Dendritic cell treated with granulocyte-macrophage colony-stimulating factor and Interleukin-4, amounts not matched to agents 40 ng/mL and 50 ng/mL, for 4 days (primary cell): ENCODE results near the gene DICER1.

Experiments
- H3K27ac Mint-ChIP-seq: one replicate; pipeline ENCODE4 v1.8.0; 2022; ENCODE audit warnings: mild to moderate bottlenecking, mixed read lengths
- H3K27me3 Mint-ChIP-seq: one replicate; pipeline ENCODE4 v1.8.0; 2022; ENCODE audit warnings: mild to moderate bottlenecking, mixed read lengths
- H3K36me3 Mint-ChIP-seq: one replicate; pipeline ENCODE4 v1.8.0; 2022; ENCODE audit warnings: low read depth, mixed read lengths
- H3K4me1 Mint-ChIP-seq: one replicate; pipeline ENCODE4 v1.8.0; 2022; ENCODE audit warnings: low read depth, mixed read lengths
- H3K4me3 Mint-ChIP-seq: one replicate; pipeline ENCODE4 v1.8.0; 2022; ENCODE audit warnings: mild to moderate bottlenecking, moderate library complexity, mixed read lengths
- H3K9me3 Mint-ChIP-seq: one replicate; pipeline ENCODE4 v1.8.0; 2022; ENCODE audit warnings: mixed read lengths
- intact Hi-C: fragments of 100-400 bp; cut with micrococcal nuclease; formaldehyde crosslinking; loops from one replicate; pipeline ENCODE4 v1.15.0; 2022

Gene DICER1

DNA sequence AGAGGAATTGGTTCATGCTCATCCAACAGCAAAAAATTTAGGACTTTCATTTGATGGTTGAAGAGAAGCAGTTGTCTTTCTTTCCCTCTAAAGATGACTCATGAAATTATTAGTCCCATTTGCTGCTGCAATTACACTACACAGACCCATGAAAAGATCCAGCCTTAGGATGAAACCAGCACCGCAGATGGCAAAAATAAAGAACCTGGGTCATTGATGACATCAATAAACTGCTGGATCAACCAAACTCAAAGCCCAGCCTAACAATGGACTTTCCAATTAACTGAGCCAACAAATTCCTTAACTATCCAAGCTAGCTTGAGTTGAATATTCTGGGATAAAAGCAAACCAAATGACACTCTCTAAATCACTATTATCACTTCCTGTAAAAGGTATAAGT, 20.7 kb downstream of the DICER1 start:
- H3K9me3 Mint-ChIP-seq, result peaks cover 12% of the 10 kb centered on the region
- no peaks in the 10 kb centered on the region for H3K27me3 Mint-ChIP-seq
- H3K4me1 Mint-ChIP-seq, result peaks cover 24% of the 10 kb centered on the region
- peaks cover 58% of the 10 kb centered on the region for H3K36me3 Mint-ChIP-seq
- no peak overlapping the region for H3K4me3 Mint-ChIP-seq
- H3K27ac Mint-ChIP-seq, result peak overlapping the region; percentile 60
- intact Hi-C loops, result no loop called here

DNA sequence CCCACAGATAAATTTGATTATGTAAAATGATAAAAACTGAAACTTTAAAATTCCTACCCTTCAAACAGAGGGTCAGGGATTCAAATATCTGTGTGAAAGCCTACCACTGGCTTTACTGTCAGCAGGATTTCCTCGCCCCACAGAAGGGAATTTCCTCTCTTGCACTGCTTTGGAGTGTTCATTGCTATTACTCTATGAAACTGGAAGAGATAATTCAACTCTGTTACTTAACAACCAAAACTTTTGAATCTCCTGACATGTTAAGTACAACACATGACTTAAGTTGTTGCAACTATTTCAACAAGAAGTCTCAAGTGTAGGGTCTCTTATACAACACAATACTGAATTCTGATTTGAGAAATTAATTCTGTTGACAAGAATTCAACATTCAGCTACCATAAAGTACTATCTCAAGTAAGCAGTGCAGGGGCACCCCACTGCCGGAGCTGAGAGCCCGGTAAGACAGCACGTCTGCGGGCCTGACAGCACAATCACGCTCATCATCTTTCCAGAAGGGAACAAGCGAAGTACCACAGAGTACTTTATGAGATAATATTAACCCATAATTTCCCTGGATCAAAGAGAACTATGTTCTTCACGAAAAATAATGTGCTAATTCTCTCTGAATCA, 22.9 kb downstream of the DICER1 start:
- Mint-ChIP-seq H3K4me1 (peaks cover 17% of the 10 kb centered on the region), H3K27me3 (no peaks in the 10 kb centered on the region), H3K27ac (peak overlapping the region; percentile 58), H3K36me3 (peaks cover 76% of the 10 kb centered on the region), H3K4me3 (no peak overlapping the region), H3K9me3 (peaks cover 12% of the 10 kb centered on the region)
- intact Hi-C loops, result no loop called here

DNA sequence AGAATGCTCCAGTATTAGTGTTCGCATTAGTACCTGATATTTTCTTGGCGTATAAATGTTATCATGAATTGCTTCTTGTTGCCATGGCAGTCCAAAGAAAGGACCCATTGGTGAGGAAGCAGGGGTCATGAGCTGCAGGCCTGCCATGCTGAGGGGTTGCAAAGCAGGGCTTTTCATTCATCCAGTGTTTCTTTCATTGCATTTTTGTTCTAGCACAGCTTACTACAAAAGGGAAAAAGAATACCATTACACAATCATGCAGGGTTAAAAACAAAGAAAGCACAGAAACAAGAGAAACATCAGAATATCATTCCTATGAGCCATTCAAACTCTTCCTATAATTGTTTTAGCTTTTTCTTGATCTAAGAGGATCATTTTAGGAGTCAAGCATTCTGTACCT, 24.0 kb downstream of the DICER1 start:
- H3K4me1 Mint-ChIP-seq, result peaks cover 20% of the 10 kb centered on the region

DNA sequence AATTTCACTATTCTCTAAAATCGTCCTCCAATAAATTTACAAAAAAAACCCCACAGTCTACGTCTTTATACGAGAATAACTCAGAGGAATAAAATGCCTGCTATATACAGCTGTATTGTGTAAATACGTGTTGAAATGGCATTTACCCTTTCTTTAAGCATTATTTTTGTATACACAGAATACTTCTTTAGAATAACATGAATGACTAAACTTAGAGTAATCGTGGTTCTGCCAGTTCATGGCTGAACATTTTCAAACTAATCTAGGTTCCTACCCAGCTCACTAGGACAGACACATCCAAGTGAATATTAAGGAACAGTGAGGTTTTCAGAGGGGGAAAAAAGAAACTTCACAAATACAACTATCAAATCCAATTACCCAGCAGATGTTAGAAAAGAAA, 24.6 kb downstream of the DICER1 start:
- intact Hi-C loops, result no loop called here
- H3K4me1 Mint-ChIP-seq, result peaks cover 23% of the 10 kb centered on the region
- no peaks in the 10 kb centered on the region for H3K27me3 Mint-ChIP-seq

More for the DNA sequence above, 24.0 kb downstream of the DICER1 start:
- Mint-ChIP-seq H3K36me3 (peaks cover 77% of the 10 kb centered on the region), H3K27ac (no peak overlapping the region), H3K9me3 (peaks cover 12% of the 10 kb centered on the region), H3K27me3 (no peaks in the 10 kb centered on the region), H3K4me3 (no peak overlapping the region)
- intact Hi-C loops, result no loop called here

DNA sequence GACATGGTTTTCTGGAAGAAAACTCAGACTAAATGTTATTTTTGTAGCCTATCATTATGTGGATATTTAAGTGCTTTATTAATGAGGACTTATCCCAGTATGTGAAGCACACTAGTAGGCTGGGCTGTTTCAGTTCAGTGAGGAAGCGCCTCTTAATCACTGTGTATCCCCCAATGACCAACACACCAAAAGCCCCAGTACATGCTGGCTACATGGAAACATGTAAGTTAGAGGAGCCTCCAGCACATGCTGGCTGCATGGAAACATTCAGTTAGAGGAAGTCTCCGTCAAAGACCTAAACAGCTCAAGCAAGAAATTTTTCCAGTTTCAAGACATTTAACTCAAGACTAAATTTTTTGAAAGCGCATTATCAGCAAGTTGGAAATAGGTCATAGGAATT, 26.8 kb downstream of the DICER1 start:
- no peaks in the 10 kb centered on the region for H3K9me3 Mint-ChIP-seq
- peaks cover 17% of the 10 kb centered on the region for H3K4me1 Mint-ChIP-seq
- no peak overlapping the region for H3K4me3 Mint-ChIP-seq
- no peak overlapping the region for H3K27ac Mint-ChIP-seq
- H3K36me3 Mint-ChIP-seq, result peaks cover 72% of the 10 kb centered on the region
- no peaks in the 10 kb centered on the region for H3K27me3 Mint-ChIP-seq
- intact Hi-C loops, result no loop called here

More for the DNA sequence above, 24.6 kb downstream of the DICER1 start:
- no peak overlapping the region for H3K27ac Mint-ChIP-seq
- no peak overlapping the region for H3K4me3 Mint-ChIP-seq
- peaks cover 78% of the 10 kb centered on the region for H3K36me3 Mint-ChIP-seq
- H3K9me3 Mint-ChIP-seq, result peaks cover 12% of the 10 kb centered on the region

DNA sequence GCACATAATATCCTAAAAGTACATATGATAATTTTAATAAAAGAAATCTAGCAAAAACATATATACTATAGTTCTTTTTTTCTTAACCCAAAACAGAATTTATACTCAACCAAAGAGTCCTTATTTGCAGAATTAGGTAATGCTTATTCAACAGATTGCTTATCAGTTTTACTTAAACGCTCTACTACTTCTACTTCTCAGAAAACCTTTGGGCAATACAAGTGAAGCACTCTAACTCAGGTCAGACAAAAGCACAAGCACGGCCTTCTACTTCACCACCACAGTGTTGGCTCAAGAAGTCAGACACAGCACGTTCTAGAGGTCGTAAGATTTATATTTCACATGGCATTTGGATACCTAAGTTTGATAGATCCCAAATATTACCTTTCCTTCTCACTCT, 29.2 kb downstream of the DICER1 start:
- Mint-ChIP-seq H3K27ac (no peak overlapping the region), H3K27me3 (no peaks in the 10 kb centered on the region), H3K36me3 (peaks cover 86% of the 10 kb centered on the region), H3K9me3 (no peaks in the 10 kb centered on the region), H3K4me3 (no peak overlapping the region), H3K4me1 (peaks cover 6% of the 10 kb centered on the region)
- intact Hi-C loops, result loop anchor here (10.0 kb wide), 1 partner anchor 307 kb away; no protein-coding TSS in a partner anchor

DNA sequence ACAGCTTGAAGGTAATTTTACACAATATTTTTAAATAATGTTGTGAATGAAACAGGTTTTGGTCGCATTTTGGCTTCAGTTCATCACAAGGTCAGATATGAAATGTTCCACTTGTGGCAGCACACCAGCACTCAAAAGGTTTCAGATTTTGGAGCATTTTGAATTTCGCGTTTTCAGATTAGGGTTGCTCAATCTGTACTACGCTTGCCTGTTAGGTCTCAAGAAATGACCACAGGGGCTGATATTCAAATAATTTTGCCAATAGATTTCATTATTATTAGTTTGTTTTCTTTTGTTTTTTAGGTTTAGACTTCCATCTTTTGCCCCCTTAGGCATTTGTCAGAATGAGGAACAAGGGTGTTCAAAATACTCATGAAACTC, 29.8 kb downstream of the DICER1 start:
- Mint-ChIP-seq H3K36me3 (peaks cover 86% of the 10 kb centered on the region), H3K4me1 (peaks cover 6% of the 10 kb centered on the region), H3K9me3 (no peaks in the 10 kb centered on the region), H3K4me3 (no peak overlapping the region), H3K27me3 (no peaks in the 10 kb centered on the region), H3K27ac (no peak overlapping the region)
- intact Hi-C loops, result loop anchor here (10.0 kb wide), 1 partner anchor 307 kb away; no protein-coding TSS in a partner anchor

DNA sequence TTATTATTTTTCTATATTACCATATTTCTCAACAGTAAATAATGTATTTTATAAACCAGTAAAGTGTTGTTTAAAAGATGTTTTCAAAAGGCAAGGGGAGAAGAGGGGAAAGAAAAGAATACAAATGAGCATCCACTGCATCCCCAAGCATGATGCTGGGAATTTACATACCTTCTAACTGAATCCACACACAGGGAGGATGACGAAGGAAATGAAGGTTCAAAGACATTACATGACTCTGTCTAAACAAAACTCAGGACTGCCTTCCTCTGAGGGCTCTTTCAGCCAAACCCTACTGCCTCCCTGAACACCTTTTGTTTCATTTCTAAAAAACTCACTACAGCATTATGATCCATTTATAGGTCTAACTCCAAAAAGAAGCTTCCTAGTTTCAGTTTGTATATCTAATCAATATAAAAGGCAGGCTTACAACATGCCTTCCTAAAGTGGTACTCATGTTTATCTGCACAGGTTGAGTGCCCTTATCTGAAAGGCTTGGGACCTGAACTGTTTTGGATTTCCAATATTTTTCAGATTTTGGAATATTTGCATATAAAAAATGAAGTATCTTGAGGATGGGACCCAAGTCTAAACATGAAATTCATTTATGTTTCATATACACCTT, 30.3 kb downstream of the DICER1 start:
- intact Hi-C loops, result loop anchor here (10.0 kb wide), 1 partner anchor 308 kb away; no protein-coding TSS in a partner anchor
- Mint-ChIP-seq H3K36me3 (peaks cover 86% of the 10 kb centered on the region), H3K27ac (no peak overlapping the region), H3K4me3 (no peak overlapping the region), H3K9me3 (no peaks in the 10 kb centered on the region), H3K27me3 (no peaks in the 10 kb centered on the region), H3K4me1 (peaks cover 10% of the 10 kb centered on the region)

DNA sequence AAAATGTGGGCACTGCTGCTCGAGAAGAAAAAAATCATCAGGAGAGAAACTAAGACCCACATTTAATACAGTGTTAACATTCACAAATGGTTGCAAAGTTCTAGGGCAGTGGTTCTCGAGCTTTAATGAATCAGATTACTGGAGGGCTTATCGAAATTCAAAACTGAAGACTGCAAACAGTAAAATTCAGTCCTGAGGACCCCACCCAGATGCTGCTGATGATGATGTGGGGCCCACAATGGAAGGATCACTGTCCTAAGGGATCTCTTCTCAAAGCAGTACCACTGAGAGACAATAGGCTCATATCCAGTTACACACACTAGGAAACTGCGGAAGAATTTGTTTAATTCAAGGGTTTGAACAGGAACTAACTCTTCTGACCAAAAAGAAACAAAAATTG, 31.4 kb downstream of the DICER1 start:
- no peak overlapping the region for H3K4me3 Mint-ChIP-seq
- H3K27me3 Mint-ChIP-seq, result no peaks in the 10 kb centered on the region
- no peaks in the 10 kb centered on the region for H3K9me3 Mint-ChIP-seq
- peaks cover 83% of the 10 kb centered on the region for H3K36me3 Mint-ChIP-seq
- peak overlapping the region; percentile 35 for H3K27ac Mint-ChIP-seq
- H3K4me1 Mint-ChIP-seq, result peaks cover 10% of the 10 kb centered on the region
- intact Hi-C loops, result loop anchor here (10.0 kb wide), 1 partner anchor 309 kb away; no protein-coding TSS in a partner anchor

DNA sequence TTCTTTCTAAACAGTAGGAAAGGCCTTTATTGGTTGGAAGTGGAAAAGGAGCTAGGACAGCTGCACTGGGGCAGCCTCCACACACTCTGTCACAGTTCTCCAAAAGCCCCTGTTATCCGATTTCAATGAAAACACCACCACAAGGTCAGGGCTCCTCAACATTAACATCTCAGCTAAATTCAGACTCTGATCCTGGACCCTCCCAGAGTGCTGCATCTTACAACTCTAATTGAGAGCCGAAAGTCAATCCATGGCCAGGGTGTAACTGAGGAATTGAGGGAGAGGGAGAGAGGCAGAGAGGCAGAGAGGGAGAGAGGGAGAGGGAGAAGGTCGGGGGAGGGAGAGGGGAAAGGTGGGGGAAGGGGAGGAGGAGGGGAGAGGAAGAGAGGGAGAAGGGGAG, 32.1 kb downstream of the DICER1 start:
- Mint-ChIP-seq H3K9me3 (no peaks in the 10 kb centered on the region), H3K4me3 (no peak overlapping the region), H3K36me3 (peaks cover 84% of the 10 kb centered on the region), H3K27me3 (no peaks in the 10 kb centered on the region), H3K27ac (peak overlapping the region; percentile 35), H3K4me1 (peaks cover 10% of the 10 kb centered on the region)
- intact Hi-C loops, result loop anchor here (10.0 kb wide), 1 partner anchor 310 kb away; no protein-coding TSS in a partner anchor

DNA sequence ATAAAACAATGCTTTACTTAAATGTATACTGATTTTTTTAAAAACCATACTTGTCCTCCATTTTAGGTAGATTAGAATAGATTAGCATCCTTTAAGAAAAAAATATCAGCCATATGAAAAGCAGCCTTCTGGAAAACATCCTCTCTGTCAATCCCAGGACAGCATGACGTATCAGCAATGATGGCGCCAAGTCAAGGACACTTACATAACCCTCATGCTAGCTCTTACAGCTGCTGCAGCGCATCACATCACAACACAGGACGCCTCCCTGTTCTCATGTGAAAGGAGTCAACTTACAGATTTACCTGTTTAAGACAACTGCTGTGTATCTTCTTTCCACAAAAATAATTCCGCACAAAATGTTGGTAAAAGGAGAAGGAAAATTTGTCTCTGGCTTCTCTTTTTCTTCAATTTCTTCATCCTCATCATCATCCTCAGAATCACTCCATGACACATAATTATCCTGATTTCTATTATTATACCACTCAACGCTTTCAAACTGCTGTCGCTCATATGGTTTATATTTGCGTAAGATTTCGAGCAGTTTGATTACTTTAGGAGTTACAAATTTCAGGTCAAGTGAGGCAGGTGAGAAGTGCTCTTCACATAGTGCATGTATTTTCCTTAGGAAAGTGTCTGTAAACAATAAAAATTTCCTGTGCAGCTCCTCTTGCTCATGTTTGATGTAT, 33.3 kb downstream of the DICER1 start:
- Mint-ChIP-seq H3K4me3 (no peak overlapping the region), H3K9me3 (no peaks in the 10 kb centered on the region), H3K4me1 (peaks cover 10% of the 10 kb centered on the region), H3K27ac (no peak overlapping the region), H3K27me3 (no peaks in the 10 kb centered on the region), H3K36me3 (peaks cover 77% of the 10 kb centered on the region)
- intact Hi-C loops, result loop anchor here (10.0 kb wide), 1 partner anchor 311 kb away; no protein-coding TSS in a partner anchor

DNA sequence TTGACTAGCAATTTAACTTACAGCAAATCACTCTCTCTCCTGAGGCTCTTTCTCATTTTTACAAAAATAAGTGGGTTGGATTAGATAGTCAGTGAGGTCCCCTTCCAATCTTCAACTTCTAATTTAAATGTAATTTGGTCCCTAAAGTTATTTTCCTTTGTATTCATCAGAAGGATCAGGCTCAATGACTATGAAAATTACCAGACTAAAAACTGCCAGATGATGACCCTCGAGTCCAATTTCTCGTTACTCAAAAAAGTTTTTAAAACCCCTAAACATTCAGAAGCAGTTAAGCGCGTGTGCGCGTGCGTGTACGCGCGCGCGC, 34.7 kb downstream of the DICER1 start:
- peaks cover 76% of the 10 kb centered on the region for H3K36me3 Mint-ChIP-seq
- H3K4me1 Mint-ChIP-seq, result peaks cover 4% of the 10 kb centered on the region
- intact Hi-C loops, result loop anchor here (10.0 kb wide), 1 partner anchor 312 kb away; no protein-coding TSS in a partner anchor
- no peak overlapping the region for H3K27ac Mint-ChIP-seq
- H3K9me3 Mint-ChIP-seq, result no peaks in the 10 kb centered on the region
- no peak overlapping the region for H3K4me3 Mint-ChIP-seq
- no peaks in the 10 kb centered on the region for H3K27me3 Mint-ChIP-seq

DNA sequence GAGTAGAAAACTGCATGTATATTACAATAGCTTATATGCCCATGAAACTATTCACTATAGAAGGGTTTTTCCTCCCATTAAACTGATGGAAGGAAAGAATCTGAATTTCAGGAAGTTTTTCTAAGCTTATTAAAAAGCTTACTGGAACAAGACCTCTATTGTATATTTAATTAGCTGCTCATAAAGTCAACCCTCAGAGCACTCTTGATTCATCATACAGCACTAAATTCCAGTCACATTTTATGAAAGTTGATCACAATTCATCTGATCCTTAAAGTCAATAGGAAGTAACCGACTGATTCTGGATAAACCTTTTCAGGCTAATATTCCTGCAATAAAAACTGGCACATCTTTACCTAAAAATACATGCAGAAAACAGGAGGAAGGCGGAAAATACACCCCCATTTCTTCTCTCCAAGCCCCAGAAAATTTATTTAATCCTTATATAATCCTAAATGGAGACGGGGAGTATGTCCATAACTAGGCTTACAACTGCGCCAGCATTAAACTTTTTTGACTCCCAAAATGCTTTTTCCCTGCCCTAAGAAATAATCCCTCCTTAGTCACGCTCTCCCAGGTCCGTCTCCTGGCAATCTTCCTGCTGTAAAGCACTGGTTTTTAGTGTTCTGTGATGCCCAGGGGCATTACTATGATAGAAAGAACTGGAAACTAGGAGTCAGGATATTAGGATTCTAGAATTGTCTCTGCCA, 35.3 kb downstream of the DICER1 start:
- intact Hi-C loops, result loop anchor here (10.0 kb wide), 1 partner anchor 313 kb away; no protein-coding TSS in a partner anchor
- Mint-ChIP-seq H3K27me3 (no peaks in the 10 kb centered on the region), H3K9me3 (no peaks in the 10 kb centered on the region), H3K36me3 (peaks cover 80% of the 10 kb centered on the region), H3K4me3 (no peak overlapping the region), H3K27ac (no peak overlapping the region), H3K4me1 (peaks cover 4% of the 10 kb centered on the region)

DNA sequence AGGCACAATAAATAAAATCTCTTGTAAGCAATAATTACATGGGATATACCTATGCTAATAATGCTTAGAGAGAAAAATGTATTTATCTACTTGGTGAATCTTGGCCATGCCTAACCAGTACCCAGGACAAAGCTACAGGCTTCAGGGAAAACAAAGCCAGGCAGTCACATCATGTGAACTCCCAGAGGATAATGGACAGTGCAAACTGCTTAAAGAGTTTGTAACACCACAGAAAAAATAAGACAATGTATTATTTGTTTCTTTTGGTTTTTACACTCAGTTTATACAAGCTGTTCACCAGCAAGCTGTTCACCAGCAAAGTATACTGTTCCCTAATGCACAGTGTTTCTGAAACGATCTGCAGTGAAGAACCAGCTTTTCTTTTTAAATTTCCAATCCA, 38.0 kb downstream of the DICER1 start:
- Mint-ChIP-seq H3K9me3 (no peaks in the 10 kb centered on the region), H3K4me1 (peaks cover 4% of the 10 kb centered on the region), H3K27me3 (no peaks in the 10 kb centered on the region), H3K4me3 (no peak overlapping the region), H3K36me3 (peaks cover 79% of the 10 kb centered on the region), H3K27ac (no peak overlapping the region)
- intact Hi-C loops, result no loop called here
